CD14-positive monocyte (primary cell): ENCODE data around the gene SZT2. TPM values are rescaled to one million over a fixed set of nuclear protein-coding genes. Genes with fewer than 3 reads are reported as not detected.
A peak's percentile ranks its signal among the peaks of the same experiment; 100 is the strongest.

Source experiments
- DNase-seq, 3 donors: peaks; one replicate each; pipeline ENCODE4 v3.0.0-alpha.2; 2011 to 2022
- H2AFZ ChIP-seq: 2 replicates; pipeline ENCODE4 v1.6.0; 2012; ENCODE audit warnings: mild to moderate bottlenecking, low read depth, low read length, inconsistent platforms; ENCODE audit not compliant: insufficient read depth, poor library complexity, severe bottlenecking
- H3K27ac ChIP-seq, 2 donors: 1 replicate in 1 of 2; 2 replicates in 1 of 2; pipeline ENCODE4 v1.5.1; 2012 to 2013; ENCODE audit warnings: low read length in 2 of 2, control low read depth in 1 of 2, inconsistent platforms in 1 of 2, low read depth in 1 of 2, mild to moderate bottlenecking in 1 of 2
- H3K27me3 ChIP-seq, 2 donors: one replicate each; pipeline versions ENCODE4 v1.6.0 to v1.6.1; 2011 to 2013; ENCODE audit warnings: low read length in 2 of 2; ENCODE audit not compliant: control insufficient read depth in 2 of 2, insufficient read depth in 2 of 2
- H3K36me3 ChIP-seq, 2 donors: replicated peaks in 1 of 2; 1 replicate in 1 of 2; 2 replicates in 1 of 2; pipeline versions ENCODE4 v1.5.1 to v1.6.1; 2012 to 2013; ENCODE audit warnings: low read length in 2 of 2, control low read depth in 1 of 2, inconsistent platforms in 1 of 2, mild to moderate bottlenecking in 1 of 2; ENCODE audit not compliant: insufficient read depth in 2 of 2, control insufficient read depth in 1 of 2
- H3K4me1 ChIP-seq, 2 donors: 1 replicate in 1 of 2; 2 replicates in 1 of 2; pipeline versions ENCODE4 v1.5.1 to v1.6.1; 2012 to 2013; ENCODE audit warnings: low read length in 2 of 2, control low read depth in 1 of 2, inconsistent platforms in 1 of 2, mild to moderate bottlenecking in 1 of 2, moderate library complexity in 1 of 2; ENCODE audit not compliant: insufficient read depth in 2 of 2, control insufficient read depth in 1 of 2
- H3K4me2 ChIP-seq: replicated peaks from 2 replicates; pipeline ENCODE3; 2012; ENCODE audit warnings: low read length, moderate library complexity, mild to moderate bottlenecking; ENCODE audit not compliant: poor library complexity, severe bottlenecking; ENCODE audit errors: extremely low read depth
- H3K4me3 ChIP-seq, 3 experiments: fragments of 200-600 bp in 1 of 3; sonication (generic) in 1 of 3; replicated peaks in 1 of 3; 1 replicate in 2 of 3; 2 replicates in 1 of 3; pipeline ENCODE4 v1.5.1; 2011 to 2013; ENCODE audit warnings: low read length in 3 of 3, mild to moderate bottlenecking in 3 of 3, control low read depth in 2 of 3, low read depth in 2 of 3, inconsistent platforms in 1 of 3, moderate library complexity in 1 of 3
- H3K79me2 ChIP-seq: 2 replicates; pipeline ENCODE4 v1.6.0; 2012; ENCODE audit warnings: mild to moderate bottlenecking, control low read depth, inconsistent platforms, low read length, moderate library complexity; ENCODE audit not compliant: insufficient read depth
- H3K9ac ChIP-seq: 2 replicates; pipeline ENCODE4 v1.6.0; 2017; ENCODE audit warnings: low read length, mild to moderate bottlenecking; ENCODE audit not compliant: insufficient read depth, poor library complexity, severe bottlenecking
- H3K9me3 ChIP-seq, 2 donors: replicated peaks in 1 of 2; 1 replicate in 1 of 2; 2 replicates in 1 of 2; pipeline versions ENCODE4 v1.5.1 to v1.6.1; 2012 to 2013; ENCODE audit warnings: low read length in 2 of 2, control low read depth in 1 of 2; ENCODE audit not compliant: control insufficient read depth in 1 of 2, insufficient read depth in 1 of 2
- H4K20me1 ChIP-seq: 2 replicates; pipeline ENCODE4 v1.6.0; 2012; ENCODE audit warnings: mild to moderate bottlenecking, low read length, control low read depth, moderate library complexity; ENCODE audit not compliant: insufficient read depth
- H3K27ac Mint-ChIP-seq, 7 donors: one replicate each; pipeline ENCODE4 v1.8.0; 2020; ENCODE audit warnings: mild to moderate bottlenecking in 7 of 7, mixed read lengths in 7 of 7, moderate library complexity in 6 of 7, inconsistent platforms in 2 of 7
- H3K27me3 Mint-ChIP-seq, 3 donors: one replicate each; pipeline ENCODE4 v1.8.0; 2021 to 2022; ENCODE audit warnings: low read depth in 3 of 3, mild to moderate bottlenecking in 3 of 3, mixed read lengths in 3 of 3, moderate library complexity in 3 of 3, inconsistent platforms in 1 of 3
- H3K36me3 Mint-ChIP-seq, 2 donors: one replicate each; pipeline ENCODE4 v1.8.0; 2020; ENCODE audit warnings: mixed read lengths in 2 of 2, inconsistent platforms in 1 of 2, mild to moderate bottlenecking in 1 of 2
- H3K4me1 Mint-ChIP-seq: one replicate; pipeline ENCODE4 v1.8.0; 2020; ENCODE audit warnings: mild to moderate bottlenecking, mixed read lengths
- H3K4me3 Mint-ChIP-seq, 2 donors: one replicate each; pipeline ENCODE4 v1.8.0; 2020; ENCODE audit warnings: mild to moderate bottlenecking in 2 of 2, mixed read lengths in 2 of 2, moderate library complexity in 1 of 2
- H3K9me3 Mint-ChIP-seq, 7 donors: one replicate each; pipeline ENCODE4 v1.8.0; 2020 to 2022; ENCODE audit warnings: mixed read lengths in 7 of 7, mild to moderate bottlenecking in 6 of 7, moderate library complexity in 6 of 7, inconsistent platforms in 2 of 7
- WGBS: methylation state at CpG from one replicate; pipeline ENCODE4 v1.1.5; 2013; ENCODE audit warnings: missing lambda C conversion rate; ENCODE audit not compliant: insufficient coverage; 5-methylcytosine and 5-hydroxymethylcytosine counted together
- intact Hi-C, 2 donors: fragments of 100-400 bp; cut with micrococcal nuclease; formaldehyde crosslinking; loops; one replicate each; pipeline versions ENCODE4 v1.15.0 to v1.15.1; 2023
- polyA plus RNA-seq, 3 donors: library from polyadenylated mRNA; depleted of rRNA in 1 of 3; unstranded in 2 of 3; stranded (reverse) in 1 of 3; fragments of 300-500 nt in 2 of 3; fragments of >200 nt in 1 of 3; fragmentation: Illumina TruSeq in 2 of 3; gene quantifications; 1 replicate in 2 of 3; 2 replicates in 1 of 3; pipeline ENCODE4 v1.2.3, GENCODE V29; 2012 to 2021
- TF ChIP-seq, protein P1 (sequence below): fragments of 200-600 bp; IDR thresholded peaks from one replicate; pipeline ENCODE4 v1.8.0; 2022; ENCODE audit warnings: antibody characterized with exemption, mild to moderate bottlenecking

SZT2 gene
- polyA plus RNA-seq, 3 donors: 2.4 to 29.9 (median 2.6) TPM

GRCh38 chr1:43418858-43419257, 29.2 kb downstream of the SZT2 start:
- no peak for DNase-seq
- H3K9me3 ChIP-seq: no peaks in the 10 kb centered on the region
- no peak overlapping the region for H3K27ac Mint-ChIP-seq
- H3K79me2 ChIP-seq: no peaks in the 10 kb centered on the region
- no peak overlapping the region for H2AFZ ChIP-seq
- no peak overlapping the region for H3K9ac ChIP-seq
- no peaks in the 10 kb centered on the region for H3K4me1 ChIP-seq
- H3K4me3 Mint-ChIP-seq: no peak overlapping the region
- H3K36me3 Mint-ChIP-seq: peaks cover 12 to 52% of the 10 kb centered on the region in 2 donors
- 100% methylated on average over 2 of the region's 4 CpGs for WGBS
- no peaks in the 10 kb centered on the region for H4K20me1 ChIP-seq
- peaks cover 0 to 2% (median 0%) of the 10 kb centered on the region in 3 donors for H3K27me3 Mint-ChIP-seq
- intact Hi-C loops: no loop called here
- peaks cover 86 to 91% of the 10 kb centered on the region in 2 donors for H3K36me3 ChIP-seq
- H3K9me3 Mint-ChIP-seq: peaks cover 0 to 3% (median 0%) of the 10 kb centered on the region in 7 donors
- H3K4me2 ChIP-seq: no peak overlapping the region
- no peaks in the 10 kb centered on the region for H3K27me3 ChIP-seq
- no peak overlapping the region for H3K27ac ChIP-seq
- no peaks in the 10 kb centered on the region for H3K4me1 Mint-ChIP-seq
- H3K4me3 ChIP-seq: no peak overlapping the region
- TF ChIP-seq, protein P1, sequence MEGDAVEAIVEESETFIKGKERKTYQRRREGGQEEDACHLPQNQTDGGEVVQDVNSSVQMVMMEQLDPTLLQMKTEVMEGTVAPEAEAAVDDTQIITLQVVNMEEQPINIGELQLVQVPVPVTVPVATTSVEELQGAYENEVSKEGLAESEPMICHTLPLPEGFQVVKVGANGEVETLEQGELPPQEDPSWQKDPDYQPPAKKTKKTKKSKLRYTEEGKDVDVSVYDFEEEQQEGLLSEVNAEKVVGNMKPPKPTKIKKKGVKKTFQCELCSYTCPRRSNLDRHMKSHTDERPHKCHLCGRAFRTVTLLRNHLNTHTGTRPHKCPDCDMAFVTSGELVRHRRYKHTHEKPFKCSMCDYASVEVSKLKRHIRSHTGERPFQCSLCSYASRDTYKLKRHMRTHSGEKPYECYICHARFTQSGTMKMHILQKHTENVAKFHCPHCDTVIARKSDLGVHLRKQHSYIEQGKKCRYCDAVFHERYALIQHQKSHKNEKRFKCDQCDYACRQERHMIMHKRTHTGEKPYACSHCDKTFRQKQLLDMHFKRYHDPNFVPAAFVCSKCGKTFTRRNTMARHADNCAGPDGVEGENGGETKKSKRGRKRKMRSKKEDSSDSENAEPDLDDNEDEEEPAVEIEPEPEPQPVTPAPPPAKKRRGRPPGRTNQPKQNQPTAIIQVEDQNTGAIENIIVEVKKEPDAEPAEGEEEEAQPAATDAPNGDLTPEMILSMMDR: no peak

DNA sequence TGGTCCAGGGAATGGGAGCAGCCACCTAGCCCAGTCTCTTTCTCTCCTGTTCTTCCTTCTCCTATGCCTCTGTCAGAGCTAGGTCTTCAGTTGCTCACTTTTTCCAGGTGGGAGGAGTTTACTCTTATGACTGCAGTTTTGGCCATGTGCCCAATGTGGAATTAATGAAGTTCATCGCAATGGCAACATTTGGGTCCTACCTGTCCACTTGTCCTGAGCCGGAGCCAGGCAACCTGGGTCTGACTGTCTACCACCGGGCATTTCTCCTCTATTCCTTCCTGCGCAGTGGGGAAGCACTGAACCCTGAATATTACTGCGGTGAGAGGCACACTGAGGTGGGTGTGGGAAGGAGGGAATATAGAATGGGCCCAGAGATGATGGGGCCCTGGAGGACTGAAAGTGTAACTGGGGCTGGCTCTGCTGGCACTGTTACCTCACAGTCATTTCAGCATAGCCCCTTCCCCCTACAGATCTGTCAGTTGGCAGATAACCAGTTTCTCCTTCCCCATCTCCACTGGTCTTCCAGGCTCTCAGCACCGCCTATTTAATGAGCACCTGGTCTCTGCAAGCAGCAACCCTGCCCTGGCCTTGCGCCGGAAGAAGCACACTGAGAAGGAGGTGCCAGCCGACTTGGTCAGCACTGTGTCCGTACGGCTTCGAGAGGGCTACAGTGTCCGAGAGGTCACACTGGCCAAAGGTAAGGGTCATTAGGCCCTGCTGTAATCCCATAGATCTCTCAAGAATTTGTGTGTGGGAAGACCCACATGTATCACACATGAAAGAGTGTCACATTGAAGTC, 30.1 kb downstream of the SZT2 start:
- WGBS: 100% methylated on average over 7 of the region's 13 CpGs
- Mint-ChIP-seq H3K4me3 (no peak overlapping the region), H3K27ac (peak overlapping the region in 1 of 7 donors; percentile 23), H3K27me3 (peaks cover 0 to 2% (median 0%) of the 10 kb centered on the region in 3 donors), H3K4me1 (no peaks in the 10 kb centered on the region), H3K9me3 (peaks cover 0 to 3% (median 0%) of the 10 kb centered on the region in 7 donors), H3K36me3 (peaks cover 21 to 58% of the 10 kb centered on the region in 2 donors)
- Histone ChIP-seq H3K4me1 (no peaks in the 10 kb centered on the region), H3K27ac (no peak overlapping the region), H3K36me3 (peaks cover 96 to 99% of the 10 kb centered on the region in 2 donors), H3K79me2 (no peaks in the 10 kb centered on the region), H3K4me3 (no peak overlapping the region), H3K9me3 (no peaks in the 10 kb centered on the region), H4K20me1 (no peaks in the 10 kb centered on the region), H3K4me2 (no peak overlapping the region), H3K27me3 (no peaks in the 10 kb centered on the region), H2AFZ (no peak overlapping the region), H3K9ac (no peak overlapping the region)
- no peak for DNase-seq
- intact Hi-C loops: no loop called here
- TF ChIP-seq, protein P1: no peak
